GM12801 (cell line): ENCODE data around the gene NAXD.

ENCODE experiments used
- CTCF ChIP-seq: IDR thresholded peaks from one replicate; pipeline ENCODE4 v1.5.1; 2011; ENCODE audit warnings: control low read depth; ENCODE audit not compliant: insufficient read length; ENCODE audit errors: extremely low read depth

Gene NAXD

GRCh38 chr13:110627761-110628476 lies 12.6 kb downstream of the NAXD start:
- no peak for TF ChIP-seq CTCF

GRCh38 chr13:110628477-110628793 lies 13.1 kb downstream of the NAXD start:
- TF ChIP-seq CTCF: no peak

GRCh38 chr13:110628952-110629701 lies 13.8 kb downstream of the NAXD start:
- no peak for TF ChIP-seq CTCF

GRCh38 chr13:110629735-110630134 lies 14.4 kb downstream of the NAXD start:
- TF ChIP-seq CTCF: no peak

GRCh38 chr13:110630566-110631119 lies 15.3 kb downstream of the NAXD start:
- TF ChIP-seq CTCF: no peak

- no peak for TF ChIP-seq CTCF
Observed at GRCh38 chr13:110633776-110634175, 18.4 kb downstream of the NAXD start.

- TF ChIP-seq CTCF: no peak
Observed at GRCh38 chr13:110634558-110634957, 19.2 kb downstream of the NAXD start.
